Nephron progenitor cell (in vitro differentiated cells): ENCODE data around the gene SDK1.

Source experiments
- DNase-seq: peaks from one replicate; pipeline ENCODE4 v3.0.0; 2021
- H3K27ac Mint-ChIP-seq: 2 replicates; pipeline ENCODE4 v1.8.0; 2021; ENCODE audit warnings: mild to moderate bottlenecking, moderate library complexity, mixed read lengths
- H3K27me3 Mint-ChIP-seq: 2 replicates; pipeline ENCODE4 v1.8.0; 2021; ENCODE audit warnings: mild to moderate bottlenecking, low read depth, mixed read lengths; ENCODE audit not compliant: poor library complexity
- H3K36me3 Mint-ChIP-seq: 2 replicates; pipeline ENCODE4 v1.8.0; 2021; ENCODE audit warnings: low read depth, mixed read lengths
- H3K4me1 Mint-ChIP-seq: 2 replicates; pipeline ENCODE4 v1.8.0; 2021; ENCODE audit warnings: mixed read lengths
- H3K4me3 Mint-ChIP-seq: 2 replicates; pipeline ENCODE4 v1.8.0; 2021; ENCODE audit warnings: mild to moderate bottlenecking, moderate library complexity, mixed read lengths
- H3K9me3 Mint-ChIP-seq: 2 replicates; pipeline ENCODE4 v1.8.0; 2021; ENCODE audit warnings: mild to moderate bottlenecking, moderate library complexity, mixed read lengths
- CTCF ChIP-seq: fragments of 200-600 bp; sonication (generic); IDR thresholded peaks from 2 replicates; pipeline ENCODE4 v1.5.0; 2021; ENCODE audit warnings: antibody characterized with exemption

The SDK1 gene

GRCh38 chr7:3942276-3942675 lies 641.2 kb downstream of the SDK1 start:
- H3K27me3 Mint-ChIP-seq: no peaks in the 10 kb centered on the region
- peaks cover 38% of the 10 kb centered on the region for H3K9me3 Mint-ChIP-seq
- peaks cover 4% of the 10 kb centered on the region for H3K4me1 Mint-ChIP-seq
- no peak overlapping the region for H3K27ac Mint-ChIP-seq
- TF ChIP-seq CTCF: no peak
- H3K36me3 Mint-ChIP-seq: peaks cover 17% of the 10 kb centered on the region
- no peak for DNase-seq
- no peak overlapping the region for H3K4me3 Mint-ChIP-seq

GRCh38 chr7:3942816-3943745 lies 642.0 kb downstream of the SDK1 start:
- H3K4me3 Mint-ChIP-seq: no peak overlapping the region
- peaks cover 17% of the 10 kb centered on the region for H3K36me3 Mint-ChIP-seq
- H3K4me1 Mint-ChIP-seq: peaks cover 4% of the 10 kb centered on the region
- H3K9me3 Mint-ChIP-seq: peaks cover 36% of the 10 kb centered on the region
- no peak for DNase-seq
- no peak for TF ChIP-seq CTCF
- peak overlapping the region; percentile 77 for H3K27ac Mint-ChIP-seq
- no peaks in the 10 kb centered on the region for H3K27me3 Mint-ChIP-seq

- H3K36me3 Mint-ChIP-seq: peaks cover 13% of the 10 kb centered on the region
- no peak for DNase-seq
- H3K4me3 Mint-ChIP-seq: no peak overlapping the region
- no peaks in the 10 kb centered on the region for H3K27me3 Mint-ChIP-seq
- no peak for TF ChIP-seq CTCF
- peak overlapping the region; percentile 77 for H3K27ac Mint-ChIP-seq
- H3K9me3 Mint-ChIP-seq: peaks cover 30% of the 10 kb centered on the region
- H3K4me1 Mint-ChIP-seq: peaks cover 8% of the 10 kb centered on the region
Observed at GRCh38 chr7:3943779-3944520, 642.9 kb downstream of the SDK1 start.

- Mint-ChIP-seq H3K9me3 (peaks cover 33% of the 10 kb centered on the region), H3K4me1 (peaks cover 12% of the 10 kb centered on the region), H3K4me3 (no peak overlapping the region), H3K36me3 (peaks cover 31% of the 10 kb centered on the region), H3K27me3 (peaks cover 4% of the 10 kb centered on the region), H3K27ac (peak overlapping the region; percentile 47)
- no peak for DNase-seq
- no peak for TF ChIP-seq CTCF
Observed at GRCh38 chr7:3949242-3949640, 648.2 kb downstream of the SDK1 start.

- H3K4me1 Mint-ChIP-seq: peaks cover 16% of the 10 kb centered on the region
- H3K9me3 Mint-ChIP-seq: peaks cover 23% of the 10 kb centered on the region
- no peak overlapping the region for H3K4me3 Mint-ChIP-seq
- no peak overlapping the region for H3K27ac Mint-ChIP-seq
- no peak for DNase-seq
- H3K27me3 Mint-ChIP-seq: peaks cover 4% of the 10 kb centered on the region
- H3K36me3 Mint-ChIP-seq: peaks cover 21% of the 10 kb centered on the region
- TF ChIP-seq CTCF: no peak
Observed at GRCh38 chr7:3950249-3950648, 649.2 kb downstream of the SDK1 start.
